Measurements from ENCODE around the gene ELN.

GRCh38 chr7:74033372-74034311 is 5.7 kb downstream of the ELN start:
- TF ChIP-seq, protein P1, sequence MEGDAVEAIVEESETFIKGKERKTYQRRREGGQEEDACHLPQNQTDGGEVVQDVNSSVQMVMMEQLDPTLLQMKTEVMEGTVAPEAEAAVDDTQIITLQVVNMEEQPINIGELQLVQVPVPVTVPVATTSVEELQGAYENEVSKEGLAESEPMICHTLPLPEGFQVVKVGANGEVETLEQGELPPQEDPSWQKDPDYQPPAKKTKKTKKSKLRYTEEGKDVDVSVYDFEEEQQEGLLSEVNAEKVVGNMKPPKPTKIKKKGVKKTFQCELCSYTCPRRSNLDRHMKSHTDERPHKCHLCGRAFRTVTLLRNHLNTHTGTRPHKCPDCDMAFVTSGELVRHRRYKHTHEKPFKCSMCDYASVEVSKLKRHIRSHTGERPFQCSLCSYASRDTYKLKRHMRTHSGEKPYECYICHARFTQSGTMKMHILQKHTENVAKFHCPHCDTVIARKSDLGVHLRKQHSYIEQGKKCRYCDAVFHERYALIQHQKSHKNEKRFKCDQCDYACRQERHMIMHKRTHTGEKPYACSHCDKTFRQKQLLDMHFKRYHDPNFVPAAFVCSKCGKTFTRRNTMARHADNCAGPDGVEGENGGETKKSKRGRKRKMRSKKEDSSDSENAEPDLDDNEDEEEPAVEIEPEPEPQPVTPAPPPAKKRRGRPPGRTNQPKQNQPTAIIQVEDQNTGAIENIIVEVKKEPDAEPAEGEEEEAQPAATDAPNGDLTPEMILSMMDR (IDR thresholded peaks at IDR 0.05) = no peak
- no peak for TF ChIP-seq REST (IDR thresholded peaks at IDR 0.05; ENCODE audit: insufficient read depth in 1 of 2, low read depth in 2 of 2, low read length in 1 of 2)
